T-cell (primary cell): ENCODE measurements around the gene TRIOBP. TPM values are rescaled to one million over a fixed set of nuclear protein-coding genes. Genes with fewer than 3 reads are reported as not detected.

Experiments
- ATAC-seq, 4 experiments: fragments of 200-7000 bp in 3 of 4; fragments of 150-1000 bp in 1 of 4; cut with Tn5 transposase; replicated peaks in 1 of 4; 1 replicate in 3 of 4; 2 replicates in 1 of 4; pipeline ENCODE4 v1.10.0; 2021; ENCODE audit warnings: moderate library complexity in 3 of 4, mild to moderate bottlenecking in 2 of 4, moderate number of reproducible peaks in 1 of 4
- CTCF ChIA-PET, 2 donors: fragments of 300-600 bp; sonication (Branson Sonifier 250); formaldehyde crosslinking; loops; one replicate each; lab custom pipeline; 2022; ENCODE audit warnings: antibody characterized with exemption in 2 of 2; lab: Charles Lee
- POLR2A ChIA-PET, 2 donors: fragments of 300-600 bp; sonication (Branson Sonifier 250); formaldehyde crosslinking; loops; one replicate each; lab custom pipeline; 2022; ENCODE audit warnings: antibody characterized with exemption in 2 of 2; lab: Charles Lee
- DNase-seq, 35 experiments: peaks; one replicate each; pipeline versions ENCODE4 v3.0.0 to v3.0.0-alpha.2; 2013 to 2023
- H3K27ac ChIP-seq: one replicate; pipeline ENCODE4 v1.5.1; 2013; ENCODE audit warnings: low read length
- H3K27me3 ChIP-seq, 2 experiments: replicated peaks in 1 of 2; 1 replicate in 1 of 2; 2 replicates in 1 of 2; pipeline versions ENCODE4 v1.6.1 to v1.7.0; 2013; ENCODE audit warnings: low read length in 1 of 2, mixed read lengths in 1 of 2; ENCODE audit not compliant: control insufficient read depth in 2 of 2, insufficient read depth in 2 of 2; ENCODE audit errors: extremely low read depth in 1 of 2
- H3K36me3 ChIP-seq, 2 donors: 1 replicate in 1 of 2; 2 replicates in 1 of 2; pipeline versions ENCODE4 v1.6.1 to v1.7.0; 2013; ENCODE audit warnings: low read length in 1 of 2; ENCODE audit not compliant: control insufficient read depth in 2 of 2, insufficient read depth in 1 of 2; ENCODE audit errors: extremely low read depth in 1 of 2
- H3K4me1 ChIP-seq, 2 experiments: 1 replicate in 1 of 2; 2 replicates in 1 of 2; pipeline versions ENCODE4 v1.6.1 to v1.7.0; 2013; ENCODE audit warnings: low read length in 2 of 2, mixed read lengths in 1 of 2; ENCODE audit not compliant: insufficient read depth in 2 of 2, control insufficient read depth in 1 of 2; ENCODE audit errors: extremely low read depth in 1 of 2
- H3K4me3 ChIP-seq, 2 donors: 1 replicate in 1 of 2; 2 replicates in 1 of 2; pipeline versions ENCODE4 v1.5.1 to v1.7.0; 2013; ENCODE audit warnings: mild to moderate bottlenecking in 2 of 2, low read length in 1 of 2, moderate library complexity in 1 of 2; ENCODE audit not compliant: control insufficient read depth in 1 of 2; ENCODE audit errors: extremely low read depth in 1 of 2
- H3K9me3 ChIP-seq: 2 replicates; pipeline ENCODE4 v1.7.0; 2013
- H3K27ac Mint-ChIP-seq, 2 donors: one replicate each; pipeline ENCODE4 v1.8.0; 2020 to 2021; ENCODE audit warnings: mild to moderate bottlenecking in 2 of 2, mixed read lengths in 2 of 2
- H3K27me3 Mint-ChIP-seq, 2 donors: one replicate each; pipeline ENCODE4 v1.8.0; 2021 to 2022; ENCODE audit warnings: mixed read lengths in 2 of 2
- H3K36me3 Mint-ChIP-seq: one replicate; pipeline ENCODE4 v1.8.0; 2021; ENCODE audit warnings: mixed read lengths
- H3K4me1 Mint-ChIP-seq, 3 donors: one replicate each; pipeline ENCODE4 v1.8.0; 2020 to 2022; ENCODE audit warnings: mixed read lengths in 3 of 3, mild to moderate bottlenecking in 1 of 3
- H3K4me3 Mint-ChIP-seq, 3 donors: one replicate each; pipeline ENCODE4 v1.8.0; 2020 to 2022; ENCODE audit warnings: mild to moderate bottlenecking in 3 of 3, mixed read lengths in 3 of 3, moderate library complexity in 3 of 3
- H3K9me3 Mint-ChIP-seq, 3 donors: one replicate each; pipeline ENCODE4 v1.8.0; 2020 to 2022; ENCODE audit warnings: mixed read lengths in 3 of 3
- WGBS: methylation state at CpG from one replicate; pipeline ENCODE4 v1.1.5; 2013; ENCODE audit warnings: missing lambda C conversion rate; ENCODE audit not compliant: insufficient coverage; 5-methylcytosine and 5-hydroxymethylcytosine counted together
- total RNA-seq, 35 experiments: library from RNA in 6 of 35; stranded (reverse) in 6 of 35; fragments of 120-200 nt in 1 of 35; gene quantifications; one replicate each; pipeline versions ENCODE4 v1.2.1 to v1.2.4 and lab custom pipeline; 2013 to 2026

Gene TRIOBP
- total RNA-seq, 5 donors from 2014 or later (not counting 1 experiment from before 2014, with no cell fraction given), result 14.5 to 36.8 (median 31.1) TPM

DNA sequence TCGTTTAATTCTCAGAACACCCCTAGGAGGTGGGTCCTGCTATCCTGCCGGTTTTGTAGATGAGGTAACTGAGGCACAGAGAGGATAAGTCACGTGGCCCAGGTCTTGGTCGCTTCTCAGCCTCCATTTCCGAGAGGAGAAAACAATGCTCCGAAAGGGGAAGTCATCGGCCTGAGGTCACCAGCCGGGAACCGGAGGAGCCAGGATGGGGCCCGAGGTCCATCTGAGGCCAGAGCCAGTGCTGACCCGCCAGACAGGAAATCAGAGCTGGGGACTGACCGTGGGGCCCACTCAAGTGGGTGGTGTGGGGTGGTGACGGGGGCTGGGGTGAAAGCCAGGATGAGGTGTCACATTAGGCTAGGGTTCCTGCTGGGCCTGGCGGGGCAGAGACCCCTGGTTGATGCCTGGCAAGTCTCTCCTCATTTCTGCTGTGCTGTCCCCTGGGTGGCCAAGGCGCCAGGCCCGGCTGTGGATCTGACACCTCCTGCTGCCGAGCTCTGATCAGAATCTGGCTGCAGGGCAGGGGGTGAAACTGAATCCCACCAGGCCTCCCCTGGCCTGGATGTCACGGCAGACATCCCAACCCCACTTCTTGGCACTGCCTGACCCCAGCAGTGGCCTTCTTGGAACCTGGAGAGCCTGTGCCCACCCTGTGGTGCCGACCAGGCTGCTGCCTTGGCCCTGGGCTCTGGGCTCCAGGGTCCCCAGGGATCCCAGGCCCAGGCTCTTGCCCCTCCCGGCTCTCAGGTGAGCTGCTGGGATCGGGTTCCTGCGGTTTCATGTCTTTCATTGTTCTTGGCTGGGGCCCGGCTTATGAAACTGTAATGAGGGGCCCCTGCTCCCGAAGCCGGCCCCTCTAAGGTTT is 12.0 kb downstream of the TRIOBP start:
- ATAC-seq, result no peak
- H3K4me1 ChIP-seq, result no peaks in the 10 kb centered on the region

GRCh38 chr22:37709445-37709765 is 12.6 kb downstream of the TRIOBP start:
- no peaks in the 10 kb centered on the region for H3K27me3 ChIP-seq
- ChIA-PET POLR2A (no interaction called here), CTCF (no interaction called here)
- H3K36me3 ChIP-seq, result peaks cover 3 to 4% of the 10 kb centered on the region in 2 donors
- H3K4me3 ChIP-seq, result no peak overlapping the region
- no peaks in the 10 kb centered on the region for H3K9me3 Mint-ChIP-seq
- ATAC-seq (no peak), DNase-seq (no peak)
- H3K4me1 Mint-ChIP-seq, result no peaks in the 10 kb centered on the region
- no peak overlapping the region for H3K27ac ChIP-seq
- no peak overlapping the region for H3K27ac Mint-ChIP-seq
- no peaks in the 10 kb centered on the region for H3K4me1 ChIP-seq
- H3K36me3 Mint-ChIP-seq, result peaks cover 9% of the 10 kb centered on the region
- 88% methylated on average over 5 of the region's 15 CpGs for WGBS
- no peaks in the 10 kb centered on the region for H3K9me3 ChIP-seq
- no peak overlapping the region for H3K4me3 Mint-ChIP-seq
- no peaks in the 10 kb centered on the region for H3K27me3 Mint-ChIP-seq

More for the DNA sequence above, 12.0 kb downstream of the TRIOBP start:
- Mint-ChIP-seq H3K4me1 (no peaks in the 10 kb centered on the region), H3K27ac (no peak overlapping the region), H3K9me3 (no peaks in the 10 kb centered on the region), H3K4me3 (no peak overlapping the region), H3K36me3 (peaks cover 10% of the 10 kb centered on the region), H3K27me3 (no peaks in the 10 kb centered on the region)
- POLR2A ChIA-PET, result no interaction called here
- no peaks in the 10 kb centered on the region for H3K9me3 ChIP-seq
- no peak overlapping the region for H3K4me3 ChIP-seq
- H3K36me3 ChIP-seq, result peaks cover 3 to 4% of the 10 kb centered on the region in 2 donors
- 89% methylated on average over 18 of the region's 25 CpGs for WGBS
- H3K27ac ChIP-seq, result no peak overlapping the region
- CTCF ChIA-PET, result no interaction called here
- H3K27me3 ChIP-seq, result no peaks in the 10 kb centered on the region
- DNase-seq, result no peak

DNA sequence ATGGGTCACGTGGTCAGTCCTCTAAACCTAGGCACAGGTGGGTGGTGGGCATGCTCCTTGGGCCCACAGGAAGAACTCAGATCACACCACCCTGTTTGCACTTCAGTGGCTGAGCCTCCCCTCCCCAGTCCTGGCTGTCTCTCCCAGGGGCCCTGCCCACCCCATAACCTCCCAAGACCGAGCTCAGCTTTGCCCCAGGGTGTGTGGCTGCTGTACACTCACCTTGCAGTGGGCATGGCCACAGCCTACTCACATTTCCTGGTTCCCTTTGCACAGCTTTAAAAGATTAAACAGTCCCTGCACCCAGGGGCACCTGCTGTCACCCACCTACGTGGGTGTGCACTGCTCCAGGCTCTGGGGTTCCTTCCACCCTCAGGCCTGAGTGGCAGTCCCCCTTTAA is 13.8 kb downstream of the TRIOBP start:
- no peak for ATAC-seq
- H3K9me3 ChIP-seq, result no peaks in the 10 kb centered on the region
- H3K4me3 ChIP-seq, result no peak overlapping the region
- peaks cover 3 to 4% of the 10 kb centered on the region in 2 donors for H3K36me3 ChIP-seq
- no peaks in the 10 kb centered on the region for H3K4me1 ChIP-seq
- no peak overlapping the region for H3K27ac ChIP-seq
- 79% methylated on average over 3 of the region's 3 CpGs for WGBS
- no peak for DNase-seq
- POLR2A ChIA-PET, result interaction anchor here in 1 of 2 donors (0.6 kb wide), 1 partner anchor 22 kb away, joined by 5 read pairs; no protein-coding TSS in a partner anchor
- H3K27ac Mint-ChIP-seq, result no peak overlapping the region
- no peak overlapping the region for H3K4me3 Mint-ChIP-seq
- H3K36me3 Mint-ChIP-seq, result peaks cover 7% of the 10 kb centered on the region
- CTCF ChIA-PET, result interaction anchor here in 1 of 2 donors (0.6 kb wide), 1 partner anchor 502 kb away, joined by 3 read pairs; no protein-coding TSS in a partner anchor
- H3K27me3 ChIP-seq, result no peaks in the 10 kb centered on the region
- no peaks in the 10 kb centered on the region for H3K4me1 Mint-ChIP-seq
- H3K27me3 Mint-ChIP-seq, result no peaks in the 10 kb centered on the region
- no peaks in the 10 kb centered on the region for H3K9me3 Mint-ChIP-seq

DNA sequence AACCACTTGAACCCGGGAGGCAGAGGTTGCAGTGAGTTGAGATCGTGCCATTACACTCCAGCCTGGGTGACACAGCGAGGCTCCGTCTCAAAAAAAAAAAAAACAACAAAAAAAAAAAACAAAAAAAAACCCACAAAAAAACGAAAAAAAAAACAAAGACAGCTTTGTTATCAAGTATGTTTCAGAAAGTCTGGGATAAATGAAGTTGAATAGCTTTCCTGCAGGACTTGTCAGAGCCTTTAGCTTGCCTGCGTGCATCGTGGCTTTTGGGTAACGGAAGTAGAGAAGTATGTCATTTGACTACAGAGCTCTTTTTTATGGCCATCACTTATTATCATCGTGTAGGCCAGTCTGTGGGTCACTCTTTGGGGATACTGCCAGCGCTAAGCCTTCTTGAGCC is 14.6 kb downstream of the TRIOBP start:
- Mint-ChIP-seq H3K27ac (no peak overlapping the region), H3K27me3 (no peaks in the 10 kb centered on the region), H3K4me1 (no peaks in the 10 kb centered on the region), H3K36me3 (peaks cover 4% of the 10 kb centered on the region), H3K4me3 (no peak overlapping the region), H3K9me3 (no peaks in the 10 kb centered on the region)
- 89% methylated on average over 1 of the region's 10 CpGs for WGBS
- H3K4me1 ChIP-seq, result no peaks in the 10 kb centered on the region
- ChIA-PET POLR2A (no interaction called here), CTCF (interaction anchor here in 1 of 2 donors (0.5 kb wide), 1 partner anchor 68 kb away, joined by 7 read pairs; no protein-coding TSS in a partner anchor)
- H3K27me3 ChIP-seq, result no peaks in the 10 kb centered on the region
- peaks cover 2 to 3% of the 10 kb centered on the region in 2 donors for H3K36me3 ChIP-seq
- H3K9me3 ChIP-seq, result no peaks in the 10 kb centered on the region
- no peak overlapping the region for H3K27ac ChIP-seq
- DNase-seq (no peak), ATAC-seq (no peak)
- H3K4me3 ChIP-seq, result no peak overlapping the region

GRCh38 chr22:37713761-37714160 is 16.9 kb downstream of the TRIOBP start:
- Mint-ChIP-seq H3K36me3 (peaks cover 13% of the 10 kb centered on the region), H3K4me3 (no peak overlapping the region), H3K27me3 (no peaks in the 10 kb centered on the region), H3K27ac (no peak overlapping the region), H3K4me1 (no peaks in the 10 kb centered on the region), H3K9me3 (no peaks in the 10 kb centered on the region)
- ChIA-PET CTCF (interaction anchor here in 1 of 2 donors (0.9 kb wide), 1 partner anchor 28 kb away, joined by 3 read pairs; no protein-coding TSS in a partner anchor), POLR2A (no interaction called here)
- no peak overlapping the region for H3K27ac ChIP-seq
- DNase-seq (no peak), ATAC-seq (no peak)
- peaks cover 2 to 3% of the 10 kb centered on the region in 2 donors for H3K36me3 ChIP-seq
- 81% methylated on average over 5 of the region's 7 CpGs for WGBS
- H3K4me1 ChIP-seq, result no peaks in the 10 kb centered on the region
- no peak overlapping the region for H3K4me3 ChIP-seq
- H3K27me3 ChIP-seq, result no peaks in the 10 kb centered on the region
- H3K9me3 ChIP-seq, result no peaks in the 10 kb centered on the region

DNA sequence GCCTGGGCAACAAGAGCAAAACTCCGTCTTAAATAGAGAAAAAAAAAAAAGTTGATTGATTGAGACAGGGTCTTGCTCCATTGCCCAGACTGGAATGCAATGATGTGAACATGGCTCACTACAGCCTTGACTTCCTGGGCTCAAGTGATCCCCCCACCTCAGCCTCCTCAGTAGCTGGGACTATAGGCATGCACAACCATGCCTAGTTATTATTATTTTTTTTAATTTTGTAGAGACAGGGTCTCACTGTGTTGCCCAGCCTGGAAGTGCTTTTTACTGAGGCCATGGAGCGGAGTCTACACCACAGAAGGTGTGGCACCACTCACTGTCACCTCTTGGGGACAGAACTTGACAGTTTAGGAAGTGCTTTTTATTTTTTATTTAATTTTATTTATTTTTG is 17.8 kb downstream of the TRIOBP start:
- WGBS, result 100% methylated on average over 1 of the region's 2 CpGs
- POLR2A ChIA-PET, result no interaction called here
- CTCF ChIA-PET, result no interaction called here

More for the DNA sequence above, 17.8 kb downstream of the TRIOBP start:
- H3K27ac ChIP-seq, result no peak overlapping the region
- no peak for ATAC-seq
- no peaks in the 10 kb centered on the region for H3K27me3 ChIP-seq
- H3K4me3 ChIP-seq, result no peak overlapping the region
- H3K9me3 ChIP-seq, result no peaks in the 10 kb centered on the region
- Mint-ChIP-seq H3K4me1 (no peaks in the 10 kb centered on the region), H3K36me3 (peaks cover 13% of the 10 kb centered on the region), H3K9me3 (no peaks in the 10 kb centered on the region), H3K27ac (no peak overlapping the region), H3K27me3 (no peaks in the 10 kb centered on the region), H3K4me3 (no peak overlapping the region)
- peaks cover 2 to 3% of the 10 kb centered on the region in 2 donors for H3K36me3 ChIP-seq
- H3K4me1 ChIP-seq, result no peaks in the 10 kb centered on the region
- no peak for DNase-seq
